ENCODE results near the gene FNBP1. TPM values are rescaled to one million over a fixed set of nuclear protein-coding genes. Genes with fewer than 3 reads are reported as not detected.

FNBP1 gene
- total and polyA plus RNA-seq, 2 of the 13 experiments (the other 11 are each of a cell fraction or from before 2014, with no cell fraction given) = 5.4 to 19.5 TPM

DNA sequence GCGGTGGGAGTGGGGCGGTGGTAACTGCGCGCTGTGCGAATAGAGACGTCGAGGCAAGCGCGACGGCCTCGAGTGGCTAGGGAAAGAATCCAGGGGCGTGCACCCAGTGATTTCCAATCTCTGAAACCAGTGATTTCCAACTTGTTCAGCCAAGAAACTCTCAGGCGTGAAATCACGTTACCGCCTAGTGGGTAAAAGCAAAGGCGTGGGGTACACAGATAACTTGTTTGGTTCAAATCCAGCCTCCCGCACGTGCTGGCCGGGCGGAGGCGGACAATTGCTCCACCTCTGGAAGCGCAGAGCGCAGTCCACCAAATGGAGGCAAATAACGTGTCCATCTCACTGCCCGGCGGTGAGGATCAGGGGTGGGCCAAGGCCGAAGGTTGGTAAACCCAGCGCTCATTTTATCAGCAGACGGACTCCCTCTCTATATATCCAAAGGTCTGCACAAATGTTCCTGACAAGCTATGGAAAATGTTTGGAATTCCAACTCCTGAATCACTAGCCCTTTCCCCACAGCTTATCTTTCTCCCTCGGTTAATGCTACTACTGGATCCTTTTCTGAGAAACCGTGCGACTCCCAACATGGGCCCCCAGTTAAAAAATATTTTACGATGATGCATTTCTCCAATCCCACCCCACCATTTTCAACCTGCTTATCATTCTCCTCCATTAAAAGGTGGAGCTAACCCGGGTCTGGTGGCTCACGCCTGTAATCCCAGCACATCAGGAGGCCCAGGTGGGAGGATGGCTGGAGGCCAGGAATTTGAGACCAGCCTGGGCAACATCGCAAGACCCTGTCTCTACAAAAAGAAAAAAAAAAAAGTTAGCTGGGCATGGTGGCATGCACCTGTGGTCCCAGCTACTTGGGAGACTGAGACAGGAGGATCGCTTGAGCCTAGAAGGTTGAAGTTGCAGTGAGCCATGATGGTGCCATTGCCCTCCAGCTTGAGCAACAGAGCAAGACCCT is 950 bp upstream of the FNBP1 start (continued):
- TF ChIP-seq, protein P1, sequence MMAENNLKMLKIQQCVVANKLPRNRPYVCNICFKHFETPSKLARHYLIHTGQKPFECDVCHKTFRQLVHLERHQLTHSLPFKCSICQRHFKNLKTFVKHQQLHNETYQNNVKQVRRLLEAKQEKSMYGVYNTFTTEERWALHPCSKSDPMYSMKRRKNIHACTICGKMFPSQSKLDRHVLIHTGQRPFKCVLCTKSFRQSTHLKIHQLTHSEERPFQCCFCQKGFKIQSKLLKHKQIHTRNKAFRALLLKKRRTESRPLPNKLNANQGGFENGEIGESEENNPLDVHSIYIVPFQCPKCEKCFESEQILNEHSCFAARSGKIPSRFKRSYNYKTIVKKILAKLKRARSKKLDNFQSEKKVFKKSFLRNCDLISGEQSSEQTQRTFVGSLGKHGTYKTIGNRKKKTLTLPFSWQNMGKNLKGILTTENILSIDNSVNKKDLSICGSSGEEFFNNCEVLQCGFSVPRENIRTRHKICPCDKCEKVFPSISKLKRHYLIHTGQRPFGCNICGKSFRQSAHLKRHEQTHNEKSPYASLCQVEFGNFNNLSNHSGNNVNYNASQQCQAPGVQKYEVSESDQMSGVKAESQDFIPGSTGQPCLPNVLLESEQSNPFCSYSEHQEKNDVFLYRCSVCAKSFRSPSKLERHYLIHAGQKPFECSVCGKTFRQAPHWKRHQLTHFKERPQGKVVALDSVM (CRISPR knock-in tag; IDR thresholded peaks at IDR 0.05) = peak; percentile 92
- TF ChIP-seq, protein P2, sequence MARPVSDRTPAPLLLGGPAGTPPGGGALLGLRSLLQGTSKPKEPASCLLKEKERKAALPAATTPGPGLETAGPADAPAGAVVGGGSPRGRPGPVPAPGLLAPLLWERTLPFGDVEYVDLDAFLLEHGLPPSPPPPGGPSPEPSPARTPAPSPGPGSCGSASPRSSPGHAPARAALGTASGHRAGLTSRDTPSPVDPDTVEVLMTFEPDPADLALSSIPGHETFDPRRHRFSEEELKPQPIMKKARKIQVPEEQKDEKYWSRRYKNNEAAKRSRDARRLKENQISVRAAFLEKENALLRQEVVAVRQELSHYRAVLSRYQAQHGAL (CRISPR knock-in tag; IDR thresholded peaks at IDR 0.05; ENCODE audit: not compliant biosample characterization) = no peak
- TF ChIP-seq RBM39 (IDR thresholded peaks at IDR 0.05; ENCODE audit: low read depth, low read length, poor library complexity, severe bottlenecking) (no peak), ZNF564 (CRISPR knock-in tag; IDR thresholded peaks at IDR 0.05) (0 out of 2 replicates have a peak, but pooled peaks have one; percentile 23), CAMTA2 (CRISPR knock-in tag; IDR thresholded peaks at IDR 0.05; ENCODE audit: borderline replicate concordance) (peak; percentile 51; the same call in 1 of the 2 replicates), SYNCRIP (IDR thresholded peaks at IDR 0.05; ENCODE audit: insufficient read depth, low read depth, low read length) (no peak), ZNF326 (CRISPR knock-in tag; IDR thresholded peaks at IDR 0.05; ENCODE audit: borderline replicate concordance) (no peak), ZNF232 (CRISPR knock-in tag; IDR thresholded peaks at IDR 0.05; ENCODE audit: borderline replicate concordance) (peak; percentile 53; the same call in 1 of the 2 replicates), ZNF264 (CRISPR knock-in tag; IDR thresholded peaks at IDR 0.05) (no peak), CHD2 (IDR thresholded peaks at IDR 0.05; ENCODE audit: low read depth, low read length) (no peak), ZNF24 (IDR thresholded peaks at IDR 0.05) (no peak), RBAK (CRISPR knock-in tag; IDR thresholded peaks at IDR 0.05) (no peak), ZNF761 (CRISPR knock-in tag; conservative IDR thresholded peaks at IDR 0.05) (peak; percentile 70; the same call in 1 of the 2 replicates), ZNF431 (CRISPR knock-in tag; IDR thresholded peaks at IDR 0.05; ENCODE audit: borderline replicate concordance, low read depth) (peak; percentile 51; the same call in 1 of the 2 replicates), PRMT3 (CRISPR knock-in tag; IDR thresholded peaks at IDR 0.05; ENCODE audit: borderline replicate concordance, low read depth) (no peak), ETV5 (CRISPR knock-in tag; IDR thresholded peaks at IDR 0.05; ENCODE audit: borderline replicate concordance) (no peak; the same call in 1 of the 2 replicates), ZBTB8A (CRISPR knock-in tag; IDR thresholded peaks at IDR 0.05; ENCODE audit: borderline replicate concordance, low read depth) (no peak), ZNF850 (CRISPR knock-in tag; conservative IDR thresholded peaks at IDR 0.05) (no peak)
- TF ChIP-seq, protein P3, sequence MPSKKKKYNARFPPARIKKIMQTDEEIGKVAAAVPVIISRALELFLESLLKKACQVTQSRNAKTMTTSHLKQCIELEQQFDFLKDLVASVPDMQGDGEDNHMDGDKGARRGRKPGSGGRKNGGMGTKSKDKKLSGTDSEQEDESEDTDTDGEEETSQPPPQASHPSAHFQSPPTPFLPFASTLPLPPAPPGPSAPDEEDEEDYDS (CRISPR knock-in tag; IDR thresholded peaks at IDR 0.05) = no peak
- TF ChIP-seq, protein P4, sequence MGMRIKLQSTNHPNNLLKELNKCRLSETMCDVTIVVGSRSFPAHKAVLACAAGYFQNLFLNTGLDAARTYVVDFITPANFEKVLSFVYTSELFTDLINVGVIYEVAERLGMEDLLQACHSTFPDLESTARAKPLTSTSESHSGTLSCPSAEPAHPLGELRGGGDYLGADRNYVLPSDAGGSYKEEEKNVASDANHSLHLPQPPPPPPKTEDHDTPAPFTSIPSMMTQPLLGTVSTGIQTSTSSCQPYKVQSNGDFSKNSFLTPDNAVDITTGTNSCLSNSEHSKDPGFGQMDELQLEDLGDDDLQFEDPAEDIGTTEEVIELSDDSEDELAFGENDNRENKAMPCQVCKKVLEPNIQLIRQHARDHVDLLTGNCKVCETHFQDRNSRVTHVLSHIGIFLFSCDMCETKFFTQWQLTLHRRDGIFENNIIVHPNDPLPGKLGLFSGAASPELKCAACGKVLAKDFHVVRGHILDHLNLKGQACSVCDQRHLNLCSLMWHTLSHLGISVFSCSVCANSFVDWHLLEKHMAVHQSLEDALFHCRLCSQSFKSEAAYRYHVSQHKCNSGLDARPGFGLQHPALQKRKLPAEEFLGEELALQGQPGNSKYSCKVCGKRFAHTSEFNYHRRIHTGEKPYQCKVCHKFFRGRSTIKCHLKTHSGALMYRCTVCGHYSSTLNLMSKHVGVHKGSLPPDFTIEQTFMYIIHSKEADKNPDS (CRISPR knock-in tag; IDR thresholded peaks at IDR 0.05) = no peak
- TF ChIP-seq, protein P5, sequence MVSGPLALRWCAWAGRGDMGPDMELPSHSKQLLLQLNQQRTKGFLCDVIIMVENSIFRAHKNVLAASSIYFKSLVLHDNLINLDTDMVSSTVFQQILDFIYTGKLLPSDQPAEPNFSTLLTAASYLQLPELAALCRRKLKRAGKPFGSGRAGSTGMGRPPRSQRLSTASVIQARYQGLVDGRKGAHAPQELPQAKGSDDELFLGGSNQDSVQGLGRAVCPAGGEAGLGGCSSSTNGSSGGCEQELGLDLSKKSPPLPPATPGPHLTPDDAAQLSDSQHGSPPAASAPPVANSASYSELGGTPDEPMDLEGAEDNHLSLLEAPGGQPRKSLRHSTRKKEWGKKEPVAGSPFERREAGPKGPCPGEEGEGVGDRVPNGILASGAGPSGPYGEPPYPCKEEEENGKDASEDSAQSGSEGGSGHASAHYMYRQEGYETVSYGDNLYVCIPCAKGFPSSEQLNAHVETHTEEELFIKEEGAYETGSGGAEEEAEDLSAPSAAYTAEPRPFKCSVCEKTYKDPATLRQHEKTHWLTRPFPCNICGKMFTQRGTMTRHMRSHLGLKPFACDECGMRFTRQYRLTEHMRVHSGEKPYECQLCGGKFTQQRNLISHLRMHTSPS (CRISPR knock-in tag; IDR thresholded peaks at IDR 0.05; ENCODE audit: low read depth) = no peak
